Activated CD4-positive, CD25-positive, alpha-beta regulatory T cell treated with anti-CD3 and anti-CD28 coated beads, Interleukin-2, amount 50 U/mL, for 72 hours (primary cell): ENCODE results near the gene DUSP2.
A peak's percentile ranks its signal among the peaks of the same experiment; 100 is the strongest.

Experiments used
- DNase-seq: peaks from one replicate; pipeline ENCODE4 v3.0.0; 2021

The DUSP2 gene, protein sequence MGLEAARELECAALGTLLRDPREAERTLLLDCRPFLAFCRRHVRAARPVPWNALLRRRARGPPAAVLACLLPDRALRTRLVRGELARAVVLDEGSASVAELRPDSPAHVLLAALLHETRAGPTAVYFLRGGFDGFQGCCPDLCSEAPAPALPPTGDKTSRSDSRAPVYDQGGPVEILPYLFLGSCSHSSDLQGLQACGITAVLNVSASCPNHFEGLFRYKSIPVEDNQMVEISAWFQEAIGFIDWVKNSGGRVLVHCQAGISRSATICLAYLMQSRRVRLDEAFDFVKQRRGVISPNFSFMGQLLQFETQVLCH

DNA sequence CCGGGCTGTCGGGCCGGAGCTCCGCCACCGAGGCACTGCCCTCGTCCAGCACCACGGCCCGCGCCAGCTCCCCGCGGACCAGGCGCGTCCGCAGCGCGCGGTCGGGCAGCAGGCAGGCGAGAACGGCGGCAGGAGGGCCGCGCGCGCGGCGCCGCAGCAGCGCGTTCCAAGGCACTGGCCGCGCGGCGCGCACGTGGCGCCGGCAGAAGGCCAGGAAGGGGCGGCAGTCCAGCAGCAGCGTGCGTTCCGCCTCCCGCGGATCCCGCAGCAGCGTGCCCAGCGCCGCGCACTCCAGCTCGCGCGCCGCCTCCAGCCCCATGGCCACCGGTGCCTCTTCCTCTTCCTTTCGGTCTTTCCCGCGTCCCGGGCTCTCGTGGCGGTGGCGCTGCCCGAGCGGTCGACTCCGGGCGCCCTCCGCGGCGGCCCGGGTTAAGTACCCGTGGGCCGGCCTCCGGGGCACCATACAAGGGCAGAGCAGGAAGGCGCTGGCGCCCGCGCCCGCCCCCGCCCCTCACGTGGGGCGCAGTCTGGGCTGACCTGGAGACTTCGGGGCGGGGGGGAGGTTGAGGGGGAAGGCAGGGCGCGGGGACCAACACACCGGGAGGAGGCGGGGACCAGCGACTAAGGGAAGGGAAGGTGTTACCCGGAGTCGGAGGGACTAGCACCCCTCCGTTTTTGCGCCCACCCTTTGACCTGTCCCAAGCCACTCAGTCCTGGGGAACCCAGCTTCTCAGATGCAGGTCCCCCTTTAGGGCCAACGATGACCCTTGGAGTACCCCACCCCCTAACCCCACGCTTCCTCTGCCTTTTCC, at the start of gene DUSP2:
Gene DUSP2 (minus strand): TSS at position 405 of the 812 bp plus-strand sequence. CDS start 86 bp downstream, at position 319.
- peak; percentile 94 for DNase-seq

DNA sequence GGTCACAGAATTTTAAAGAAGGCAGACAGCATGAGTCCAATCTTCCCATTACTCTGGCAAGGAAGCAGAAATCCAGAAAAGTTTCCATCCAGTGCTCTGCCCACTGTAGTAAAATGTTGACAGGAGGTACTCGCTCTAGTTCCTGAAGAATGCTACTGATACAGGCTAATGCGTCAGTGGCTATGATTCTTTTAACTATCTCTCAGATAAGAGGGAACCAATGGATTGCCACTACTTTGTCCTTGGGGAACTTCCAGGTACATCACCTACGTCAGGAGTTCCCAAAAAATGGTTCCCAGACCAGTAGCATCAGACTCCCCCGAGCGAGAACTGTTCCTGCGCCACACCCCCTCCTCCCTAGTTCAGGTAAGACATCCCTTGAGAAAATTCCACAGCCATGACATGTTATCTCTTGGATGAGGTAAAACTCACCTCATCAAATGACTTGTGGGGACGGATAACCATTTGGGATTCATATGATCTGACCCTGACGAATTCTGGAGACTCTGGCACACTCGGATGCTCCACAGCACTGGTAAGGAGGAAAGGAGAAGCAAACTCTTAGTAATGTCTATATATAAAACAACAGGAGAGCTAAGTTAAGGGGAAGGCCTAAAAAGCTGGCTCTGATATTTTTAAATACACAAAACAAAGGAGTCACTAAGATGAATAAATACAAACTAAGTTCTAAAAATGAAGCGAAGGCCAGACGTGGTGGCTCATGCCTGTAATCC, 46.9 kb upstream of the DUSP2 start:
- no peak for DNase-seq

DNA sequence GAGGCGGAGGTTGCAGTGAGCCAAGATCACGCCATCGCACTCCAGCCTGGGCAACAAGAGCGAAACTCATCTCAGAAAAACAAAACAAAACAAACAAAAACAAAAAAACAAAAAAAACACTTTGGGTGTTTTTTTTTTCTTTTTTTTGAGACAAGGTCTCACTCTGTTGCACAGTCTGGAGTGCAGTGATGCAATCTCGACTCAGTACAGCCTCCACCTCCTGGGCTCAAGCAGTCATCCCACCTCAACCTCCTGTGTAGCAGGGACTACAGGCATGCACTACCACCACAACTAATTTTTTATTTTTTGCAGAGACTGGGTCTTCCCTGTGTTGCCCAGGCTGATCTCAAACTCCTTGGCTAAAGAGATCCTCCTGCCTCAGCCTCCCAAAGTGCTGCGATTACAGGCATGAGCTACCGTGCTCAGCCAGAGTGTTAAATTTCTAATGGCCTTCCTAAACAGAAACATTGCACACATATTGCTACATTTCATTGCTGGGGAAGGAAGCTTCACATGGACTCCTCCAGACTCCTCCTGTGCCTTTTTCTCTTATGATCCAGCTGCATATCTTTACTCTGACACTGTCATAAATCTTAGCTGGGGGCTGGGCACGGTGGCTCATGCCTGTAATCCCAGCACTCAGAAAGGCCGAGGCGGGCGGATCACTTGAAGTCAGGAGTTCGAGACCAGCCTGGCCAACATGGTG, 43.7 kb upstream of the DUSP2 start:
- DNase-seq: no peak

DNA sequence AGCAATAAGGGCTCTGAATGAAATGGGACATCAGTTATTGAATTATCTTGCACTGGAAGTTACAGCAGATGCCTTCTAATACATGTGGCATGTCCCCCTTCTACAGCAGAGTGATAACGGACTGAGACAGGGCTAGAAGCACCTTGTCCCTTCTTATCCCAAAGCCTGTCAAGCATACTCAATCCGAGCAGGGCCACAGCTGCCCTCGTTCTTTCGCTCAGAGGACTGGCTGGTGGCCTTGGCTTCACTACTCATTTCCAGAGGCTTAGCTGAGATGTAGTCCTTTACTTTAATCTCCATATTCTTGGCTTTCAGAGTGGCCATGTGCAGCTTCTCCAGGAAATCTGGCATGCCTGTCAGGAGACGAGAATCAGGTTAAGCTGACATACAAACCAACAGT, 41.3 kb upstream of the DUSP2 start:
- no peak for DNase-seq

DNA sequence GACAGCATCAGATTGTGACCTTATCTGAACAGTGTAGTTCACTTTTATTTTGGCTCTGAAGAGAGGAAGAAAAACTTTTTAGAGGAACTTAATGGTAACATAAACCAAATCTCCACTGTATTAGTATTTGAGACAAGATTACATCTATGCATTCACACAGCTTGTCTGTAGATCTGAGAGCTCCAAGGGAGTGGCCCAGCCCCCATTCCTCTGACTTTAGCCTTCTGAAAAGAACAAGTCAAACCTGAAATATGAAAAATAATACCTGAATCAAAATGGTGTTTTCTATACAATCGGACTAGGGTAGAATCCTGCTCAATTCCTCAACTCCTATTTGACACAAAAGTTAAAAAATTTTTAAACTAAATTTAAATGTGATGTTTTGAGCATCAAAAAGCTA, 40.3 kb upstream of the DUSP2 start:
- no peak for DNase-seq

DNA sequence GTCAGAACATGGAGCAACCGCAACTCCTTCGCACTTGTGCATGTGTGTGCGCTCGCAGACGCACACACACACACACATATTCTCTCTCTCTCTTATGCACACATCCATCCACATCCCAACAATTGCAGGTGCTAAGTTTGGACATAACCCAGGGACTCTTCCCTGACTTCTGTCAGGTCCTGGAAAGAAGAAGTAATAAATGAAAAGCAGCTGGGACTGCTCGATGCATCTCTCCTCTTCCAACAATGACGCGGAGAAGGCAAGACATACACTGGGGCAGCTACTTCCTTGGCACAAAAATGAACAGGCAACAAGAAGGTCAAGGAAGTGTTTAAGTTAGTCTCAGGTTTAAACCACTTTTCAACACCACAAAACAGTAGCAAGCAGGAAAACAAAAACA, 39.7 kb upstream of the DUSP2 start:
- no peak for DNase-seq

DNA sequence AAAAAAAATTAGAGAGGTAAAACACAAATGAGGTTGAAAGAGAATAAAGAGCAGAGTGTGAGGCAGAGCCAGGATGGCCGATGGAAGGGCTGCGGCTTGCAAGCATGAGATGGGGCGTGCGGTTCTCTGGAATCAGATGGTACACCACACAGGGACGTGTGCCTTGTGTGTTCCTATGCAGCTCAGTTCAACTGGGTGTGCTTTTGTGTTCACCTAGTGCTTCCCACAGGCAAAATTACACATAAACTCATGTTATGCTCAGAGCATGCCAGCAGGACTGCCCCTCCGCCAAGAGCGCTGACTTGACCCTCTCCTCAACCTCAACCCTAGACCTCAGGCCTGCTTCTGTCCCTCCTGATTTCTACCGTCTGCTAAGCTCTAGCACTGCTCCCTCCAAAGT, 38.9 kb upstream of the DUSP2 start:
- DNase-seq: no peak

DNA sequence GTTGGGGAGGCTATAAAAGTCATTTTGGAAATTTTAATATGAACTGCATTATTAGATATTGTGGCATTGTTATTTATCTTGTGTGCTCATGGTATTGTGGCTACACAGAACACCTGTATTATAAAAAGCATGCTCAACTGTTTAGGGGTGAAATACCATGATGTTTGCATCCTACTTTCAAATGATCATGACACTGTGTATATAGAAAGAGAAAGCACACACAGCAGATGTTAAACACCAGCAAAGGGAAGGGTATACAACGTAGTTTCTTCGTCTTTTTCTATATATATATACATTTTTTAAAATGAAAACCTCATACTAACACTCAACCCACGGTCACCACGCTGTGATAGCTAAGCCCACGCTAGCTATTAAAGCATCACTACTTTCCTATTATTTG, 36.3 kb upstream of the DUSP2 start:
- no peak for DNase-seq

DNA sequence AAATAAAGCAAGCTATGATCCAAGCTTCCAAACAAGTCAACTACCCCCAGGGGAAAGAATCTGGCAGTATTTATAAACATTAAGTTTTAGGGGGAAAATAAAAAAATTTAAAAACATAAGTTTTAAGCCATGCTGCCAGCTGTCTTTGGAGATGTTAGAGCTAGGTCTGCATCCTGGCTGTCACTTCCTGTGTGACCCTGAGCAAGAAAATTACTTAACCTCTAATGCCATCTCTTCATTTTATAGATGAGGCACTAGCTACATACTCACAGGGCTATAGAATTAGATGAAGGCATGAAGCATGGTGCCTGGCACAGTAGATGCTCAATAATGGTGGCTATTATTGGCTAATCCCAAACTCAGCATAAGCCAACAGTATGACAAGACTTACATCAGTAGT, 35.3 kb upstream of the DUSP2 start:
- DNase-seq: no peak

DNA sequence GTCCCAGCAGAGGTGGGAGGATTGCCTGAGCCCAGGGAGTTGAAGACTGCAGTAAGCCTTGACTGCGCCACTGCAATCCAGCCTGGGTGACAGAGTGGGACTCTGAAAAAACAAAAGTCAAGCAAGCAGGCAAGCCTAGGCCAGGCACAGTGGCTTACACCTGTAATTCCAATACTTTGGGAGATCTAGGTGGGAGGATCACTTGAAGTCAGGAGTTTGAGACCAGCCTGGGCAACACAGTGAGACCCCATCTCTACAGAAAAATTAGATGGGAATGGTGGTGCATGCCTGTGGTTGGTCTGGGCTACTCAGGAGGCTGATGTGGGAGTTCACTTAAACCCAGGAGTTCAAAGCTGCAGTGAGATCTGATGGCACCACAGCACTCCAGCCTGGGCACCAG, 34.8 kb upstream of the DUSP2 start:
- DNase-seq: no peak

DNA sequence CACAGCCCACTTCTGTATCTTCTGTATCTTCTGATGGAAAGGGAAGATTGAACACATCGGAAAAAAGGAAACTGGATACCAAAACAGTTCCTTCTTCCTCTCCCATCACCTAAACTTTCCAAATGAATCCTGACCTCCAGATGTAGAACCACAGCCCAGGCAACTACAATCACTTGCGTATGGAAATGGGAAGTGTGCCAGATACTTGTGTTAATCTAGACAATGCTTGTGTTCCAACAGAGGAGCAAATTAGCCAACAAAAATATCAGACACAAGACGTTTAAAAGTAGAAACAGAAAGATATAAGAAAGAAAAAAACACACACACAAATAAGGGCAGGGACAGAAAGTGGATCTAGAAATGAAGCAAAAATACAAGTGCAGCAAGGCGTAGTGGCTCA, 31.4 kb upstream of the DUSP2 start:
- no peak for DNase-seq

DNA sequence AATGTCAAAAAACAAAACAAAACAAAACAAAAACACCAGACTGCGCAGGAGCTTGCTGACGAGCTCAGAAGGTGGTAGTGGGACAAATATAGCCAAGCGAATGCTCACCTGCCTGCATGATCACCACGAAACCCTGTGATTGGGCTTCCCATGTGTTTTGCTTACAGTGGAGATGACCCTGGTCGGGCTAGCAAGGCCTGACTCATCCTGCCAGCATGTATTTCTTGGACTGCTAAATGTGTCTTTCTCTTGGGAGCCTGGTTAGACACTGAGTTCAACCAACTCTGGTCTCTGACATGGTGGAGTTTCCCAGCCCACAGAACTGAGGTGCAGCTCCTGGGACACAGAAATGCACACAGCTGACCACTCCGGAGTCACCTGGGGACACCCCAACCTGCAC, 30.7 kb upstream of the DUSP2 start:
- DNase-seq: no peak

DNA sequence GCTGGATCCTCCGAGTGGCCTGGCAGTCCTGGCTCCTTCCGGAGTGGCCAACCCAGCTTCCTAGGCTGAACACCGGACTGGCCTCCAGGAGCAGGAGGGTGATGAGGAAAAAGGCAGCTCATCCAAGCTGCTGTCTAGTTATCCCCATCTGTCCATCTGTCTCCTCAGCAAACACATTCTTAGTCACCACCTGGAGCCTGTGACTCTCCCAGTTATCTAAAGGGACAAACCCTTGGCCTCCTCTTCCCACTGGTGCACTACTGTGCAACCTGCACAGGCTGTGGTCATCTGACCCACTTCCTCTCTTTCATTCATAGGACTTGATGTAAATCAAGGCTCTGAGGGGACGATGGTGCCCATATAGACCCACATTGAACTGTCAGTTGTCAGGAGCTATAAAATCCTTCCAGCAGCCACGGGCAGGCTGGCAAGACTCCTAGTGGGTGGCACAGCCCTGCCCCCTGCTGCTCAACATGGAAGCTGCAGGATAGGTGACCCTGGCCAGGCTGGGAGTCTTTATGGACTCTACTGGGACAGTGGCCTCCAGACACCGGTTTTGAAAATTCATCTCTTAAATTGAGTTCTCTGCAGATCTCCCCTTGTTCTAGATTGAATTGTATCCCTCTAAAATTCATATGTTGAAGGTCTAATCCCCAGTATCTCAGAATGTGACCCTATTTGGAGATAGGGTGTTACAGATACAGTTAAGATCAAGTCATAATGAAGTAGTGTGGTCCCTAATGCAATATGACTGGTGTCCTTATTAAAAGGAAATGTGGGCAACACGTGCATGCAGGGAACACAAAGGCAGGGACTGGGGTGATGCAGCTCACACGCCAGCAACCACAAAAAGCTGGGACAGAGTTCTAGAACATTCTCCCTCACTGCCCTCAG, 29.3 kb upstream of the DUSP2 start:
- DNase-seq: peak; percentile 84

DNA sequence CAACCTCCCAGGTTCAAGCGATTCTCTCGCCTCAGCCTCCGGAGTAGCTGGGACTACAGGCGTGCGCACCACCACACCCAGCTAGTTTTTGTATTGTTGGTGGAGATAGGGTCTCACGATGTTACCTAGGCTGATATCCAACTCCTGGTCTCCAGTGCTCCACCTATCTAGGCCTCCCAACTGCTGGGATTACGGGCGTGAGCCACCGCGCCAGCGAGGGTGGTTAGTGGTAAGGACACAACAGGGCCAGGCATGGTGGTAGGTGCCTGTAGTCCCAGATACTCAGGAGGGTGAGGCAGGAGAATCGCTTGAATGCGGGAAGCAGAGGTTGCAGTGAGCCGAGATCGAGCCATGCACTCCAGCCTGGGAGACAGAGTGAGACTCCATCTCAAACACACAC, 26.6 kb upstream of the DUSP2 start:
- DNase-seq: no peak

DNA sequence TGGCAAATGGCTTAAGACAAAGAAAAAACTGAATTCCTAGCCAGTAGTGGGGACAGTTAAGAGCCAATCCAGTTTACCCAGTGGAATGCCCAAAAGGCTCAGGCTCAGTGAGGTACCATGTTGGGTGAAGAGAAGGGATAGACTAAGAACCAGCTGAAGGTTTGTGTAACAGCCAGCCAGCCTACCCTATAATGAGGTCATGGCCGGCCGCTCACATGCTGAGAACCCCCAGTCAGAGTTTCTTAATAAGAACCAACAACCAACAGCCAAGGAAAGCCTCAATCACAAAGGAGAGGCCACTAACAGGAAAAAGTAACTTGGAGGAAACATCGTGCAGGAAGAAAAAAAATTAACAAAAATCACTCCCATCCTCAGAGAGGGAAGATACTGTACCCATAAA, 25.4 kb upstream of the DUSP2 start:
- no peak for DNase-seq

DNA sequence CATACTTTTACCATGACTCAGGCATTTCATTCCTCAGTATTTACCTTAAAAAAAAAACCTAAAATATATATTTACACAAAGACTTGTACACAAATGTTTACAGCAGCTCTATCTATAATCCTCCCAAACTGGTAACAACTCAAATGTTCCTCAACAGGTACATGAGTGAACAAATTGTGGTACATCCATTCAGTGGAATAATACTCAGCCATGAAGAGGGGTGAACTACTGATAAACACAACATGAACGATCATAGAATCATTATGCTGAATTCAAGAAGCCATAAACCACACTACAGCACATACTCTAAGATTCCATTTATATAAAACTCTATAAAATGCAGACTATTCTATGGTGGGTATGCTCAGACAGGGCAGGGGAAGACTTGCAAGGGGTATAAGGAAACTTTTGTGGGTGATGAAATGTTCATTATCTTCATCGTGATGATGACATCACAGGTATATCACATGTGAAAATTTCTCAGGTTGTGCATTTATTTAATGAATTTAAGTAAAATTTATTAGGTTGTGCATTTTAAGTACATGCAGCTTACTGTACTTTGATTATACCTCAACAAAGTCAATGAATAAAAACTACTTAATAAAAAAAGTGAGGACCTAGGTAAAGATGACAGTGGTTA, 24.7 kb upstream of the DUSP2 start:
- no peak for DNase-seq

DNA sequence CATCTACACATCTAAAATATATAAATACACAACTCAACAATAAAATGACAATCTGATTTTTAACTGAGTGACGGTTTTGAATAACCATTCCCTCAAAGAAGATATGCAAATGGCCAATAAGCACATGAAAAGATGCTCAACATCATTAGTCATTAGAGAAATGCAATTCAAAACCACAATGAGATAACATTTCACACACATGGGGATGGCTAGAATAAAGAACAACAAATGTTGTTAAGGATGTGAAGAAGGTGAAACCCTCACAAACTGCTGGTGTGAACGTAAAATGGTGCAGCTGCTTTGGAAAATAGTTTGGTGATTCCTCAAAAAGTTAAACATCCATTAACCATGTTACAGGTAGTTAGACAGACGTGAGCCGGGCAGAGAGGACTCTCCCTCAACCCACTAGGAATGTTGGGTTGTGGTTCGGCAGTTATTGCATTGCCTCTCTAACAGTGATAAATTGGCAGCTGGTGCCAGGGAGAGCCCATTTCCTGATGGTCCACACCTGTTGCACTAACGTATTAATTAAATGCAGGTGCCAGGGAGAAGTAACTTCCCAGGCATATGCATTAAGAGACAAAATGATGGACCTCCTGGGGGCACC, 22.3 kb upstream of the DUSP2 start:
- no peak for DNase-seq

DNA sequence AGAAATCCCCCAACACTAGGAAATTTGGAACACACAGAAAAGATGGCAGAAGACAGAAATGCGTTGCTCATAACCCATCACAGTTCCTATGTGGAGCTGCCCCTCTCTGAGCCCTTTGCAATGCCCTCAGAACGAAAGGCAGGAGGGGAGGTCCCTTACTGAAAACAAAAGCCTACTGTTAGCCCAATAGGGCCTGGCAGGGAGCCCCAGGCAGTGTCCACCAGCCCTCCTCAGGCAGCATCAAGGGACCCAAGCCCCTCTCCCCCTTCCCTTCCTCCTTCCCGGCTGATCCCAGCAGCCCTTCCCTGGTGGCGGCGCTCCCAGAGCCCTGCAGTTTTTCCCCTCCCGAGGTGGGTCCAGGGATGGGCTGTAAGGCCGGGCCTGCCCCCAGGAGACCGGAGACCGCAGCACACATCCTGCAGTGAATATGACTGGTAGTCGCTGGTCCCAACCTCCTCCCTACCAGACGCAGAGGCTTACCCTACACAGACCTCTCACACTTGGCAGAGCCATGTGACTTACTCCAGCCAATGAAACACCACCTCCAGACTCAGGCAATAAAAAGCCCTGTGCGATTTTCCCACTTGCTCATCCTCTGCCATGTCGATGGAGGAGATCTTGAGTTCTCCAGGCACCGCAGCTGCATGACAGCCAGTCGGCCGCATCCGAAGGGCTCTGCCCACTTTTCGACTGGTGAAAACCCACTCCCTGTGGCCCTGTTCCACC, 19.4 kb upstream of the DUSP2 start:
- peak; percentile 74 for DNase-seq

DNA sequence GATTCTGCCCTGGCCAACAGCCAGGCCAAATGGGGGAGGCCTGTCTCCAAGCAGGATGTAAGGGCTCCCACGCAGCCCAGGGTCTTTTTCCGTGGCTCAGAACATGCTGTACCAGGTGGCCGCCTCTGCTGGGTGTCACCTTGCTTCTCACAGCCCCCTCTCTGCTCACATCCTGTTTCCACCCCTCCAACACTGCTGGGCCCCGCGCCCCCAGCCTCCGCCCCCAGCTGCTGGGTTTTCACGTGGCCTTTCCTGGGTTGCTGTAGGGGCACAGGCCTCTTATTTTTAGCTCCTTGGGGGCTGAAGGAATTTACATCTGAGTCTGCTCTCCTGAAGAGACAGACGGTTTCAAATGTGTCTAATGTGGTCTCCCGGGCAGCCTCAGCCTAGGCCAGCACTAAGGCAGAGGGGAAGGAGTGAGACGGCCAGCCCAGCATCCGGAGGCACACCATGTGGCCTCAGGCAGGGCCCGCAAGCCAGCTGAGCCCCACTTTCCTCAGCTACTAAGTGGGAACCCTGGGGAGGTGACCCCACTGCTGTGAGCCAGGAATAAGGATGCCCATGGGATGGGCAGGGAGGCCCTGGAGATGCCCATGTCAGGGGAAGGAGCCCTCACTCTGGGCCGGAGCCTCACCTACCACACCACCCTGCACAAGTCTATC, 18.7 kb upstream of the DUSP2 start:
- DNase-seq: peak; percentile 62

DNA sequence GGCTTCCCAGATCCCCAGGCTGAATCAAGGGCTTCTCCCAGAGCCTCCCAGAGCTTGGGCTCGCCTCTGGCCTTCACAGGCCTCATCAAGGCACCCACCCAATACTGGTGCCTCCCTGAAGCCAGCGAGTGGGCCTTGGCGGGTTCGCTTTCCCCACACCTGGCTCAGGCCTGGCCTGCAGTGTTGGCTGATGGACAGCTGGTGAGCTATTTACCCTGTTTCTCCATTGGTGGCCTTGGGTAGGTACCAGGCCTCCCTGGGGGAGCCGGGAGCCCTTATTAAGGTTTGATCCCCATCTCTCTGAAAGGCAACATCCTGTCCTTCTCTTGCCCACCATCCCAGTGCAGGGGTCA, 18.2 kb upstream of the DUSP2 start:
- DNase-seq: no peak
